Neural cell (in vitro differentiated cells): ENCODE data around the gene NME7.

ENCODE experiments used
- EP300 ChIP-seq: fragments of 450-650 bp; conservative IDR thresholded peaks from 2 replicates; pipeline ENCODE4 v1.6.1; 2014; ENCODE audit warnings: antibody characterized with exemption, mild to moderate bottlenecking, moderate library complexity; ENCODE audit not compliant: poor library complexity, severe bottlenecking
- TF ChIP-seq, protein P1 (sequence below): fragments of 450-650 bp; IDR thresholded peaks from 2 replicates; pipeline ENCODE4 v1.5.1; 2014; ENCODE audit warnings: antibody characterized with exemption, mild to moderate bottlenecking, moderate library complexity; ENCODE audit not compliant: poor library complexity, severe bottlenecking

DNA sequence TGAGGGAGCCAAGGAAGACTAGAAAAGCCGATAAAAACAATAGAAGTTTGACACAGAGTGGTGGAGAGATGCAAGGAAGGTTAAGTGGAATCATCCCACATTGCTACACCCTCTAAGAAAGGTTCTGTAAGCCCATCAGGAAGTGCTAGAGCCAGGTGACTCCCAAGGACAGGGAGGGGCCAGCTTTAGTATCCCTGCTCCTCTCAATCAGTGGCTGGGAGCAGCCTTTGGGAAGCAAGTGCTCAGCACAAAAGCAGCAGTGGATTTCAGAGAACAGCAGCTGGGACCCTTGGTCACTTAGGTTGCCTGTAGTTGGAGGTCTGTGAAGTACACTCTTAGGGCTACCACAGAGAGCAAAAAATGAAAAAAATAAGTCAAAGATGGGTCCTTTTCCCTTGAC is 42.5 kb downstream of the NME7 start:
- TF ChIP-seq, protein P1, sequence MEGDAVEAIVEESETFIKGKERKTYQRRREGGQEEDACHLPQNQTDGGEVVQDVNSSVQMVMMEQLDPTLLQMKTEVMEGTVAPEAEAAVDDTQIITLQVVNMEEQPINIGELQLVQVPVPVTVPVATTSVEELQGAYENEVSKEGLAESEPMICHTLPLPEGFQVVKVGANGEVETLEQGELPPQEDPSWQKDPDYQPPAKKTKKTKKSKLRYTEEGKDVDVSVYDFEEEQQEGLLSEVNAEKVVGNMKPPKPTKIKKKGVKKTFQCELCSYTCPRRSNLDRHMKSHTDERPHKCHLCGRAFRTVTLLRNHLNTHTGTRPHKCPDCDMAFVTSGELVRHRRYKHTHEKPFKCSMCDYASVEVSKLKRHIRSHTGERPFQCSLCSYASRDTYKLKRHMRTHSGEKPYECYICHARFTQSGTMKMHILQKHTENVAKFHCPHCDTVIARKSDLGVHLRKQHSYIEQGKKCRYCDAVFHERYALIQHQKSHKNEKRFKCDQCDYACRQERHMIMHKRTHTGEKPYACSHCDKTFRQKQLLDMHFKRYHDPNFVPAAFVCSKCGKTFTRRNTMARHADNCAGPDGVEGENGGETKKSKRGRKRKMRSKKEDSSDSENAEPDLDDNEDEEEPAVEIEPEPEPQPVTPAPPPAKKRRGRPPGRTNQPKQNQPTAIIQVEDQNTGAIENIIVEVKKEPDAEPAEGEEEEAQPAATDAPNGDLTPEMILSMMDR: no peak
- no peak for TF ChIP-seq EP300
